ENCODE measurements around the gene SERINC5. TPM values are rescaled to one million over a fixed set of nuclear protein-coding genes. Genes with fewer than 3 reads are reported as not detected.
"Not testable (repeated sequence)": the region's sequence is repeated elsewhere in the genome, so short reads cannot be mapped to it uniquely, and the experiment has no call there.

Gene SERINC5
- total RNA-seq, 1 experiment from 2014 or later = 5.5 TPM

DNA sequence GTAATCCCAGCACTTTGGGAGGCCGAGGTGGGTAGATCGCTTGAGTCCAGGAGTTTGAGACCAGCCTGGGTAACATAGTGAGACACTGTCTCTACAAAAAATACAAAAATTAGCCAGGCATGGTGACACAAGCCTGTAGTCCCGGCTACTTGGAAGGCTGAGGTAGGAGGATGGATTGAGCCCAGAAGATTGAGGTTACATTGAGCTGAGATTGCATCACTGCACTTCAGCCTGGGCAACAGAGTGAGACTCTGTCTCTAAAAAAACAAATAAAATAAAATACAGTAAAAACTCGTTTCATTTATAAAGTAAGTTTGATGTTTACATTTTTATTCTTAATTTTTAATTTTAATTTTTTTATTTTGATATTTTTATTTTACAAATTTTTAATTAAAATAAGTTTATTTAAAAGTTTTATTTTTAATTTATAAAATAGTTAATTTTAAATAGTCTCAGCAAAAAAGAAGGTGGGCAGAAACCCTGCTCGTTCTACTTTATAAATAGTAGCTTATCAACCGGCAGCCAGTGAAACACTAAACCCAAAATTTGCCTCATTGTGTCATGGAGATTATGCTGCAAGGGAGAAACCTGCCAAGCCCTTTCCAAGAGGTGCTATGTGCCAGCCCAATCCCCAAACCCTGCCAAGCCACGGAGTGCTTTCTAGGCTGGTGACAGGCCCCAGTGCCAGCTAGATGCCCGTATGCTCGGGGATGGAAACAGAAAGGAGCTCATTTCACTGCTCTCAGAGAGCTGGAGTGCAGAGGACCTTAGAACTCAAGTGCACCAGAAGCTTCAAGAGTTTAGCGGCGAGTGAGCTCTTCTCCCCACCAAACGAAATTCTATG is 38.9 kb downstream of the SERINC5 start:
- no peak overlapping the region for H3K4me3 ChIP-seq
- DNase-seq = peak; percentile 84
- no peaks in the 10 kb centered on the region for H3K27me3 ChIP-seq

DNA sequence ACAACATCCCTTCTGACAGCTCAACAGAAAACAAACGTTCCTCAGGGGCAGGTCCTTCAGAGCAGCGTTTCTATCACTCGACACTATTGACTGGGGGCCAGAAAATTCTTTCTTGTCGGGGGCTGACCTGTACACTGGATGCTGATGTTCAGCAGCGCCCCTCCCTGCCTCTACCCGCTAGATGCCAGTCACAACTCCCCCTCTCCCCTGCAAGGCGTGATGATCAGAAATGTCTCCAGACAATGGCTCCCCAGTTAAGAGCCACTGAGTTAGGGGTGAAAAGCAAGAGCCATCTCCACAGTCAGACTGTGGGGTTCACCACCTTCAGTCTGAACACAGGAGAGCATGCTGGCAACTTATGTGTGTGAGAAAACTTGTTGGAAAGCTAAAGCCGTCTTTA is 39.8 kb downstream of the SERINC5 start:
- Histone ChIP-seq H3K4me3 (no peak overlapping the region), H3K27me3 (no peaks in the 10 kb centered on the region), H3K36me3 (no peaks in the 10 kb centered on the region), H3K9me3 (no peaks in the 10 kb centered on the region)
- DNase-seq = no peak

More for the DNA sequence above, 38.9 kb downstream of the SERINC5 start:
- Histone ChIP-seq H3K36me3 (no peaks in the 10 kb centered on the region), H3K9me3 (no peaks in the 10 kb centered on the region)

- no peaks in the 10 kb centered on the region for H3K36me3 ChIP-seq
- no peak overlapping the region for H3K4me3 ChIP-seq
- no peak for DNase-seq
- H3K9me3 ChIP-seq = no peaks in the 10 kb centered on the region
- no peaks in the 10 kb centered on the region for H3K27me3 ChIP-seq
Measured at GRCh38 chr5:80215523-80215922, 40.3 kb downstream of the SERINC5 start.

- H3K27me3 ChIP-seq = no peaks in the 10 kb centered on the region
- H3K9me3 ChIP-seq = no peaks in the 10 kb centered on the region
- no peak overlapping the region for H3K4me3 ChIP-seq
- no peak for DNase-seq
- H3K36me3 ChIP-seq = no peaks in the 10 kb centered on the region
Measured at GRCh38 chr5:80213466-80213865, 42.4 kb downstream of the SERINC5 start.

- no peaks in the 10 kb centered on the region for H3K36me3 ChIP-seq
- no peak overlapping the region for H3K4me3 ChIP-seq
- no peak for DNase-seq
- no peaks in the 10 kb centered on the region for H3K27me3 ChIP-seq
- no peaks in the 10 kb centered on the region for H3K9me3 ChIP-seq
Measured at GRCh38 chr5:80212171-80212667, 43.6 kb downstream of the SERINC5 start.

GRCh38 chr5:80211327-80211726 is 44.5 kb downstream of the SERINC5 start:
- Histone ChIP-seq H3K9me3 (no peaks in the 10 kb centered on the region), H3K36me3 (no peaks in the 10 kb centered on the region), H3K27me3 (no peaks in the 10 kb centered on the region), H3K4me3 (no peak overlapping the region)
- DNase-seq = no peak

GRCh38 chr5:80210014-80210413 is 45.8 kb downstream of the SERINC5 start:
- Histone ChIP-seq H3K36me3 (no peaks in the 10 kb centered on the region), H3K4me3 (no peak overlapping the region), H3K27me3 (no peaks in the 10 kb centered on the region), H3K9me3 (no peaks in the 10 kb centered on the region)
- DNase-seq = no peak

DNA sequence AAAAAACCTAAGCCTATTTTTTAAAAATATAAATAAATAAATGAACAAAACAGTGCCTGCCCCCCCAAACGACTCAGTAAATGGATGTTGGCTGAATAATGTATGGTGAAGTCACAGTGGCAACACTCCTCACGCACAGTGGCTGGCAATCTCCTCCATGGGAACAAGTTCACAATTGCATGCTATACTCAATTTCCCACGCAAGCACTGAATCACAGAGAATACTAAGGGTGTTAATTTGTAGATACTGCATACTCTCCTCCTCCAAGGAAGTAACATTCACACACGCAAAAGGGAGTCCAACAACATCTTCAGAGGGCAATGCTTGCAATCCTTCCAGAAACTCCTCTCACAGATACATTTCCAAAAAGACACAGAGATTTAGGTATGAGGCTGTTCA is 47.5 kb downstream of the SERINC5 start:
- peak; percentile 49 for DNase-seq
- Histone ChIP-seq H3K9me3 (no peaks in the 10 kb centered on the region), H3K4me3 (no peak overlapping the region), H3K36me3 (no peaks in the 10 kb centered on the region), H3K27me3 (no peaks in the 10 kb centered on the region)

DNA sequence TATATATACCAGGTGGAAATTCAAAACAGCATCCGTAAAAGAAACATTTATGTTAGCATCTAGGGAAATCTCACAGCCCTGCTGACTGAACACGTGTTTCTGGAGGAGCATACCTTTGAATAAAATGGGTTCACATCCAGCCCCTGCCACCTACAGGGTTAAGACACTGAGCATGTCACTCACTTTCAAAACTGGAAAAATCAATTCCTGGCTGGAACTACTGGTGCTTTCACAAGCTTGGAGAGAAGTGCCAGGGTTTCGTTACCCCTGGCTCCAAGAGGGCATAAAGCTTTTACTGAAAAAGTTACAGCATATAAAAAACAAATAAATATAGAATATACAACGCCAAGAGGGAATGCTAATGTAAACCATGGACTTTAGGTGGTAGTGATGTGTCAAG is 48.0 kb downstream of the SERINC5 start:
- no peak for DNase-seq
- Histone ChIP-seq H3K4me3 (no peak overlapping the region), H3K9me3 (no peaks in the 10 kb centered on the region), H3K27me3 (no peaks in the 10 kb centered on the region), H3K36me3 (no peaks in the 10 kb centered on the region)

DNA sequence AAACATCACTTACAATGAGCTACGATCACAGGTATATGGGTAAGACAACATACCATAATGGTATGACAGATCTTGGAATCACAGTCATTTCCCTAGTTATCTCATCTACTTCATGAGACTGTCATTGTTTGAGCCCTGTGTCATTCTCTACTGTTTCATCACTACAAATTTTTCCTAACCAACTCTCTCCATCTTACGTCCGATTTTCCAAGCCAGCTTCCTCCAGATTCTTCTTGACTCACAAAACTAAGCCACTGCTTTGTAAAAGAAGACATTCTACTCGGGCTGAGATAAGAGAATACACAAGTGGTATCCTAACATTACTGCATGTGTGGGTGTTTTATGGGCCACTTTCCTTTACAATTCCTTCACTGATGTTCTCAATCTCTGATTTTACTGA is 49.6 kb downstream of the SERINC5 start:
- H3K9me3 ChIP-seq = no peaks in the 10 kb centered on the region
- no peaks in the 10 kb centered on the region for H3K27me3 ChIP-seq
- no peaks in the 10 kb centered on the region for H3K36me3 ChIP-seq
- H3K4me3 ChIP-seq = no peak overlapping the region
- DNase-seq = no peak

DNA sequence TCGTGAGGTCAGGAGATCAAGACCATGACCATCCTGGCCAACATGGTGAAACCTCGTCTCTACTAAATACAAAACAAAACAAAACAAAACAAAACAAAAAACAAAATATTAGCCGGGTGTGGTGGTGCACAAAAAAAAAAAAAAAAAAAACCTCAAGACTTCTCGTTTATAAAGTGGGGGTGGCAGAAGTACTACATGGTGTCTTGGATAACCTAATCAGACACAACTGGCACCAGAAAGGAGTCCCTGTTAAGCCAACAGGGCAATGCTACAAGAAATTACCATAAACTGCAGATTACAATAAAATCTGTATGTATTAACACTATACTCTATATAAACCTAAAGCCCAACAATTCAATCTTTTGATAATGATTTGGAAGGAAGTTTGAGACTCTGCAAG is 50.0 kb downstream of the SERINC5 start:
- no peak overlapping the region for H3K4me3 ChIP-seq
- no peaks in the 10 kb centered on the region for H3K36me3 ChIP-seq
- DNase-seq = no peak
- no peaks in the 10 kb centered on the region for H3K27me3 ChIP-seq
- no peaks in the 10 kb centered on the region for H3K9me3 ChIP-seq

GRCh38 chr5:80204808-80205614 is 50.8 kb downstream of the SERINC5 start:
- Histone ChIP-seq H3K9me3 (no peaks in the 10 kb centered on the region), H3K27me3 (no peaks in the 10 kb centered on the region), H3K36me3 (no peaks in the 10 kb centered on the region), H3K4me3 (no peak overlapping the region)
- no peak for DNase-seq

GRCh38 chr5:80201763-80202162 is 54.1 kb downstream of the SERINC5 start:
- not testable (repeated sequence) for DNase-seq, H3K9me3 ChIP-seq, H3K36me3 ChIP-seq, H3K4me3 ChIP-seq, H3K27me3 ChIP-seq

- no peak overlapping the region for H3K4me3 ChIP-seq
- H3K9me3 ChIP-seq = no peaks in the 10 kb centered on the region
- no peaks in the 10 kb centered on the region for H3K27me3 ChIP-seq
- no peaks in the 10 kb centered on the region for H3K36me3 ChIP-seq
- no peak for DNase-seq
Measured at GRCh38 chr5:80198920-80199319, 56.9 kb downstream of the SERINC5 start.

GRCh38 chr5:80198399-80198798 is 57.4 kb downstream of the SERINC5 start:
- Histone ChIP-seq H3K27me3 (no peaks in the 10 kb centered on the region), H3K36me3 (no peaks in the 10 kb centered on the region), H3K4me3 (no peak overlapping the region), H3K9me3 (no peaks in the 10 kb centered on the region)
- no peak for DNase-seq

GRCh38 chr5:80195837-80196400 is 59.9 kb downstream of the SERINC5 start:
- Histone ChIP-seq H3K36me3 (no peaks in the 10 kb centered on the region), H3K4me3 (no peak overlapping the region), H3K27me3 (no peaks in the 10 kb centered on the region), H3K9me3 (no peaks in the 10 kb centered on the region)
- DNase-seq = no peak

DNA sequence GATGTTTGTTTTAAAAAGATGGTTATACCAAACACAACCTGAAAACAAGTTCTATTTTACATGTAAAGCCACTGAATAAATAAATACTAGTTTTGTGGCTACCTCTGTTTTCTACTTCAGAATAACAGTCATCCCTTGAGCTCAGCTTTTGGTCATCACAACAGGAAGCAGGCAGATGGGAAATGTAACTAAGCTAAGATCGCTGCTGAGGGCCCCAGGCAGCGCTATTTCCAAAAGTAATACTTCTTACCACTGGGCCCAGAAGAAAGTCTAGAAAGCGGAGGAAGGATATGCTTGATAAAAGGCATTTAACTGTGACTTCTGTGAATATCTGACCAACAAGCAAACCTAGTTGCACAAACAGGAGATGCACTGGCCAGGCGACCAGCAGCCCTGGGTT is 61.4 kb downstream of the SERINC5 start:
- DNase-seq = no peak
- H3K4me3 ChIP-seq = no peak overlapping the region
- no peaks in the 10 kb centered on the region for H3K9me3 ChIP-seq
- H3K27me3 ChIP-seq = no peaks in the 10 kb centered on the region
- no peaks in the 10 kb centered on the region for H3K36me3 ChIP-seq
